22Rv1 (cell line): Measurements from ENCODE around the gene NEIL1.

Source experiments
- H3K27ac ChIP-seq: fragments of 450-650 bp; 2 replicates; pipeline ENCODE4 v1.5.1; 2017
- CTCF ChIP-seq: fragments of 450-650 bp; IDR thresholded peaks from 2 replicates; pipeline ENCODE4 v1.5.1; 2017; ENCODE audit warnings: mild to moderate bottlenecking
- ZFX ChIP-seq: fragments of 450-650 bp; IDR thresholded peaks from 2 replicates; pipeline ENCODE4 v1.6.1; 2017; ENCODE audit warnings: antibody characterized with exemption, borderline replicate concordance

NEIL1 gene

GRCh38 chr15:75356006-75356405, 9.2 kb downstream of the NEIL1 start:
- TF ChIP-seq CTCF (no peak), ZFX (no peak)
- no peak overlapping the region for H3K27ac ChIP-seq

- TF ChIP-seq ZFX: no peak
- TF ChIP-seq CTCF: no peak
- no peak overlapping the region for H3K27ac ChIP-seq
These were observed 9.7 kb downstream of the NEIL1 start for GRCh38 chr15:75356517-75356916.

GRCh38 chr15:75357976-75358673, 11.3 kb downstream of the NEIL1 start:
- H3K27ac ChIP-seq: no peak overlapping the region
- TF ChIP-seq ZFX (no peak), CTCF (no peak)

- TF ChIP-seq ZFX: no peak
- no peak for TF ChIP-seq CTCF
- no peak overlapping the region for H3K27ac ChIP-seq
These were observed 12.1 kb downstream of the NEIL1 start for GRCh38 chr15:75358771-75359536.

- TF ChIP-seq CTCF (no peak), ZFX (no peak)
- no peak overlapping the region for H3K27ac ChIP-seq
These were observed 12.9 kb downstream of the NEIL1 start for GRCh38 chr15:75359537-75360250.

GRCh38 chr15:75360391-75360790, 13.6 kb downstream of the NEIL1 start:
- no peak overlapping the region for H3K27ac ChIP-seq
- TF ChIP-seq ZFX: no peak
- TF ChIP-seq CTCF: no peak
